IMR-90 (cell line): Measurements from ENCODE around the gene CFAP20. TPM values are rescaled to one million over a fixed set of nuclear protein-coding genes. Genes with fewer than 3 reads are reported as not detected.

Experiments
- ATAC-seq: fragments of 200-7000 bp; cut with Tn5 transposase; 2 replicates; pipeline ENCODE4 v1.9.1; 2020; ENCODE audit warnings: low read depth, mild to moderate bottlenecking, moderate library complexity
- BruUV-seq: library from RNA; stranded (reverse); fragments of 400-500 nt; replicated peaks from 2 replicates; lab custom pipeline; 2021; lab: Mats Ljungman, UMichigan
- CTCF ChIA-PET: fragments of 300-600 bp; formaldehyde crosslinking; extraction: SDS; loops from one replicate; lab custom pipeline; 2021; ENCODE audit warnings: antibody characterized with exemption; lab: Yijun Ruan, JAX
- POLR2A ChIA-PET: fragments of 300-600 bp; sonication (Branson Sonifier 250); formaldehyde crosslinking; loops from one replicate; lab custom pipeline; 2022; ENCODE audit warnings: antibody characterized with exemption; ENCODE audit not compliant: unreplicated experiment; lab: Charles Lee
- DNase-seq: peaks from one replicate; pipeline ENCODE4 v3.0.0; 2013
- H2AFZ ChIP-seq: replicated peaks from 2 replicates; pipeline ENCODE3; 2013; ENCODE audit warnings: low read length, mild to moderate bottlenecking; ENCODE audit not compliant: poor library complexity
- H2AK5ac ChIP-seq: 2 replicates; pipeline ENCODE4 v1.6.1; 2013; ENCODE audit warnings: low read depth, low read length, inconsistent platforms
- H2AK9ac ChIP-seq: replicated peaks from 2 replicates; pipeline ENCODE3; 2013; ENCODE audit warnings: mild to moderate bottlenecking, low read depth, low read length, moderate library complexity; ENCODE audit not compliant: poor library complexity
- H2BK120ac ChIP-seq: 2 replicates; pipeline ENCODE4 v1.6.1; 2013; ENCODE audit warnings: low read depth, low read length, inconsistent platforms
- H2BK15ac ChIP-seq: 3 replicates; pipeline ENCODE4 v1.6.1; 2013; ENCODE audit warnings: low read depth, low read length, inconsistent platforms
- H2BK20ac ChIP-seq: 2 replicates; pipeline ENCODE4 v1.6.1; 2013; ENCODE audit warnings: low read depth, mild to moderate bottlenecking, inconsistent platforms, low read length, moderate library complexity
- H2BK5ac ChIP-seq: 2 replicates; pipeline ENCODE4 v1.6.1; 2013; ENCODE audit warnings: mild to moderate bottlenecking, low read depth, low read length, inconsistent platforms; ENCODE audit not compliant: poor library complexity, severe bottlenecking
- H3K14ac ChIP-seq: replicated peaks from 2 replicates; pipeline ENCODE4 v1.6.1; 2013; ENCODE audit warnings: low read depth, low read length, inconsistent platforms
- H3K18ac ChIP-seq: 2 replicates; pipeline ENCODE4 v1.6.1; 2013; ENCODE audit warnings: low read depth, low read length, control low read depth
- H3K23ac ChIP-seq: 2 replicates; pipeline ENCODE4 v1.6.1; 2013; ENCODE audit warnings: low read depth, low read length, inconsistent platforms
- H3K27ac ChIP-seq: 2 replicates; pipeline ENCODE4 v1.5.1; 2013; ENCODE audit warnings: mild to moderate bottlenecking, control low read depth, low read length; ENCODE audit not compliant: insufficient read depth
- H3K27me3 ChIP-seq: 2 replicates; pipeline ENCODE4 v1.6.1; 2013; ENCODE audit warnings: low read length; ENCODE audit not compliant: control insufficient read depth, insufficient read depth
- H3K36me3 ChIP-seq: 2 replicates; pipeline ENCODE4 v1.6.1; 2013; ENCODE audit warnings: low read length, mixed read lengths; ENCODE audit not compliant: control insufficient read depth, insufficient read depth
- H3K4ac ChIP-seq: 2 replicates; pipeline ENCODE4 v1.6.1; 2013; ENCODE audit warnings: low read depth, low read length, inconsistent platforms
- H3K4me1 ChIP-seq: 2 replicates; pipeline ENCODE4 v1.6.1; 2013; ENCODE audit warnings: low read length, mixed read lengths; ENCODE audit not compliant: control insufficient read depth, insufficient read depth
- H3K4me2 ChIP-seq: 2 replicates; pipeline ENCODE4 v1.6.1; 2013; ENCODE audit warnings: low read depth, mild to moderate bottlenecking, control low read depth, low read length, moderate library complexity
- H3K4me3 ChIP-seq: 2 replicates; pipeline ENCODE4 v1.5.1; 2013; ENCODE audit warnings: low read depth, mild to moderate bottlenecking, control low read depth, low read length, moderate library complexity; ENCODE audit not compliant: insufficient read depth
- H3K56ac ChIP-seq: 2 replicates; pipeline ENCODE4 v1.6.1; 2013; ENCODE audit warnings: low read length, inconsistent platforms; ENCODE audit not compliant: insufficient read depth; ENCODE audit errors: extremely low read depth
- H3K79me1 ChIP-seq, 2 experiments: 2 replicates each; pipeline ENCODE4 v1.6.1; 2013; ENCODE audit warnings: low read length in 2 of 2, inconsistent platforms in 1 of 2, low read depth in 1 of 2
- H3K9ac ChIP-seq: 2 replicates; pipeline ENCODE4 v1.6.1; 2013; ENCODE audit warnings: low read depth, low read length, control low read depth
- H3K9me1 ChIP-seq: 2 replicates; pipeline ENCODE4 v1.6.1; 2013; ENCODE audit warnings: low read length, inconsistent platforms; ENCODE audit not compliant: insufficient read depth
- H3K9me3 ChIP-seq: 2 replicates; pipeline ENCODE4 v1.6.1; 2013; ENCODE audit warnings: low read length; ENCODE audit not compliant: control insufficient read depth, insufficient read depth
- H4K20me1 ChIP-seq: 2 replicates; pipeline ENCODE4 v1.6.1; 2013; ENCODE audit warnings: low read length, inconsistent platforms; ENCODE audit not compliant: insufficient read depth
- H4K5ac ChIP-seq: 2 replicates; pipeline ENCODE4 v1.6.1; 2013; ENCODE audit warnings: mild to moderate bottlenecking, low read depth, low read length, control low read depth
- H4K8ac ChIP-seq, 2 experiments: 2 replicates each; pipeline ENCODE4 v1.6.1; 2013; ENCODE audit warnings: low read depth in 2 of 2, low read length in 2 of 2, control low read depth in 1 of 2, inconsistent platforms in 1 of 2
- H4K91ac ChIP-seq: 2 replicates; pipeline ENCODE4 v1.6.1; 2013; ENCODE audit warnings: low read depth, low read length, inconsistent platforms; ENCODE audit not compliant: insufficient read depth
- BHLHE40 ChIP-seq: fragments of 150-350 bp; IDR thresholded peaks from 2 replicates; pipeline ENCODE4 v1.6.1; 2016; ENCODE audit warnings: mild to moderate bottlenecking, low read depth, low read length
- CHD1 ChIP-seq: IDR thresholded peaks from 2 replicates; pipeline ENCODE4 v1.6.1; 2012; ENCODE audit warnings: low read depth, low read length, improper control_type of control experiment
- CTCF ChIP-seq: conservative IDR thresholded peaks from 2 replicates; pipeline ENCODE4 v1.5.1; 2012; ENCODE audit warnings: mild to moderate bottlenecking, low read depth, low read length, improper control_type of control experiment
- FOS ChIP-seq: fragments of 150-350 bp; IDR thresholded peaks from 2 replicates; pipeline ENCODE4 v1.6.1; 2016; ENCODE audit warnings: low read depth, low read length
- MAFK ChIP-seq: IDR thresholded peaks from 2 replicates; pipeline ENCODE4 v1.6.1; 2012; ENCODE audit warnings: low read depth, low read length, improper control_type of control experiment
- MAZ ChIP-seq: IDR thresholded peaks from 2 replicates; pipeline ENCODE4 v1.6.1; 2012; ENCODE audit warnings: low read depth, mild to moderate bottlenecking, low read length, improper control_type of control experiment, moderate library complexity, borderline replicate concordance
- MXI1 ChIP-seq: IDR thresholded peaks from 2 replicates; pipeline ENCODE4 v1.6.1; 2012; ENCODE audit warnings: low read depth, mild to moderate bottlenecking, low read length, moderate library complexity, borderline replicate concordance
- NFE2L2 ChIP-seq: fragments of 150-350 bp; IDR thresholded peaks from 2 replicates; pipeline ENCODE4 v1.6.1; 2016; ENCODE audit warnings: low read depth, mild to moderate bottlenecking, low read length
- POLR2A ChIP-seq: IDR thresholded peaks from 2 replicates; pipeline ENCODE4 v1.6.1; 2012; ENCODE audit warnings: mild to moderate bottlenecking, low read depth, low read length
- RAD21 ChIP-seq: IDR thresholded peaks from 2 replicates; pipeline ENCODE4 v1.6.1; 2012; ENCODE audit warnings: low read length, improper control_type of control experiment
- RFX5 ChIP-seq: IDR thresholded peaks from 2 replicates; pipeline ENCODE4 v1.8.0; 2012; ENCODE audit warnings: low read depth, mild to moderate bottlenecking, low read length, moderate library complexity
- SMC3 ChIP-seq: fragments of 150-350 bp; IDR thresholded peaks from 2 replicates; pipeline ENCODE4 v1.6.1; 2016; ENCODE audit warnings: low read depth, mild to moderate bottlenecking, antibody characterized with exemption, low read length, moderate library complexity
- USF2 ChIP-seq: fragments of 150-350 bp; IDR thresholded peaks from 2 replicates; pipeline ENCODE4 v1.6.1; 2017; ENCODE audit warnings: mild to moderate bottlenecking, antibody characterized with exemption, low read length, low read depth
- dilution Hi-C: fragments of 300-500 bp; cut with HindIII; formaldehyde crosslinking; loops from one replicate; pipeline ENCODE4 v1.14.3; 2018; ENCODE audit warnings: low sequenced_read_pairs; ENCODE audit not compliant: unreplicated experiment
- in situ Hi-C: fragments of 300-500 bp; cut with MboI; formaldehyde crosslinking; loops from 3 replicates; pipeline ENCODE4 v1.14.3; 2019; ENCODE audit warnings: low sequenced_read_pairs, inconsistent platforms, mixed read lengths
- intact Hi-C: fragments of 100-400 bp; cut with micrococcal nuclease; formaldehyde crosslinking; loops from 2 replicates; pipeline ENCODE4 v1.10.0; 2022
- polyA plus RNA-seq, 3 experiments: library from polyadenylated mRNA; depleted of rRNA; stranded (reverse); fragments of >200 nt; gene quantifications; 2 replicates each; pipeline ENCODE4 v1.2.3, GENCODE V29; 2012; ENCODE audit warnings: low replicate concordance in 1 of 3
- total RNA-seq: library from RNA; depleted of rRNA; stranded (reverse); fragments of >200 nt; gene quantifications from 2 replicates; pipeline ENCODE4 v1.2.3, GENCODE V29; 2012
- TF ChIP-seq, protein P1 (sequence below): fragments of 150-350 bp; IDR thresholded peaks from 2 replicates; pipeline ENCODE4 v1.6.1; 2016; ENCODE audit warnings: low read depth, mild to moderate bottlenecking, low read length, moderate library complexity, borderline replicate concordance

Gene CFAP20
- total and polyA plus RNA-seq, 2 of the 4 experiments (the other 2 are of a cell fraction), result 39.1 to 54.0 TPM

- ATAC-seq (no peak), DNase-seq (no peak)
- TF ChIP-seq USF2 (no peak), FOS (no peak), NFE2L2 (no peak), RAD21 (no peak), CHD1 (no peak), SMC3 (no peak), MAZ (no peak), CTCF (no peak), MXI1 (no peak), POLR2A (no peak), RFX5 (no peak), MAFK (no peak), BHLHE40 (no peak)
- TF ChIP-seq, protein P1, sequence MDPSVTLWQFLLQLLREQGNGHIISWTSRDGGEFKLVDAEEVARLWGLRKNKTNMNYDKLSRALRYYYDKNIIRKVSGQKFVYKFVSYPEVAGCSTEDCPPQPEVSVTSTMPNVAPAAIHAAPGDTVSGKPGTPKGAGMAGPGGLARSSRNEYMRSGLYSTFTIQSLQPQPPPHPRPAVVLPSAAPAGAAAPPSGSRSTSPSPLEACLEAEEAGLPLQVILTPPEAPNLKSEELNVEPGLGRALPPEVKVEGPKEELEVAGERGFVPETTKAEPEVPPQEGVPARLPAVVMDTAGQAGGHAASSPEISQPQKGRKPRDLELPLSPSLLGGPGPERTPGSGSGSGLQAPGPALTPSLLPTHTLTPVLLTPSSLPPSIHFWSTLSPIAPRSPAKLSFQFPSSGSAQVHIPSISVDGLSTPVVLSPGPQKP, result no peak
- Histone ChIP-seq H3K14ac (no peak overlapping the region), H4K5ac (no peak overlapping the region), H3K27ac (no peak overlapping the region), H4K91ac (no peak overlapping the region), H3K79me1 (no peaks in the 10 kb centered on the region), H2BK15ac (no peak overlapping the region), H3K4me1 (no peaks in the 10 kb centered on the region), H3K9me1 (no peaks in the 10 kb centered on the region), H2BK120ac (no peak overlapping the region), H3K27me3 (peaks cover 5% of the 10 kb centered on the region), H2AFZ (no peak overlapping the region), H2BK5ac (no peak overlapping the region), H3K9me3 (no peaks in the 10 kb centered on the region), H4K8ac (no peak overlapping the region), H2AK9ac (no peak overlapping the region), H3K9ac (no peak overlapping the region), H3K23ac (no peak overlapping the region), H2AK5ac (no peak overlapping the region), H3K18ac (no peak overlapping the region), H3K4me2 (no peak overlapping the region), H3K4ac (no peak overlapping the region), H2BK20ac (no peak overlapping the region), H3K36me3 (no peaks in the 10 kb centered on the region), H3K4me3 (no peak overlapping the region), H3K56ac (no peak overlapping the region), H4K20me1 (no peaks in the 10 kb centered on the region)
- BruUV-seq, result no TSS peak
- ChIA-PET CTCF (interaction anchor here (0.6 to 0.7 kb wide), 3 partner anchors 11 to 491 kb away, joined by 3 to 8 read pairs (median 3); no protein-coding TSS in a partner anchor), POLR2A (no interaction called here)
- dilution Hi-C loops, result no loop called here
- in situ Hi-C loops, result no loop called here
- intact Hi-C loops, result no loop called here
Measured at GRCh38 chr16:58082381-58082780, 46.8 kb downstream of the CFAP20 start.
